K562 (cell line): ENCODE data around the gene ANTXRL. TPM values are rescaled to one million over a fixed set of nuclear protein-coding genes. Genes with fewer than 3 reads are reported as not detected.

Experiments
- ATAC-seq: fragments of 200-7000 bp; cut with Tn5 transposase; 3 replicates; pipeline ENCODE4 v1.9.1; 2020; ENCODE audit warnings: moderate library complexity
- BruUV-seq: library from RNA; stranded (reverse); fragments of 400-500 nt; replicated peaks from 2 replicates; lab custom pipeline; 2021; lab: Mats Ljungman, UMichigan
- CTCF ChIA-PET: fragments of 300-600 bp; formaldehyde crosslinking; extraction: SDS; loops from one replicate; lab custom pipeline; 2021; ENCODE audit warnings: low intra/inter-chr PET ratio; lab: Yijun Ruan, JAX
- POLR2A ChIA-PET: fragments of 300-600, 350-650 bp; sonication (Branson Sonifier 250); formaldehyde crosslinking; extraction: SDS; loops from one replicate; lab custom pipeline; 2021; ENCODE audit warnings: antibody characterized with exemption, inconsistent platforms; lab: Yijun Ruan, JAX
- DNase-seq, 4 experiments: peaks; one replicate each; pipeline versions ENCODE4 v3.0.0 to v3.0.0-alpha.2; 2011 to 2018; ENCODE audit warnings: low spot score in 3 of 4, mixed read lengths in 3 of 4; ENCODE audit errors: extremely low read depth in 1 of 4
- FAIRE-seq: peaks from 2 replicates; lab custom pipeline; 2011; peaks lifted over from hg19 to GRCh38; lab: Jason Lieb, UNC
- H2AFZ ChIP-seq: 2 replicates; pipeline ENCODE4 v1.6.0; 2011; ENCODE audit warnings: low read depth, low read length, control low read depth, inconsistent platforms
- H3K27ac ChIP-seq: fragments of 200-600 bp; 3 replicates; pipeline ENCODE4 v1.8.0; 2011; ENCODE audit warnings: low read depth, mild to moderate bottlenecking, control low read depth, inconsistent platforms, low read length, moderate library complexity, mixed read lengths; ENCODE audit errors: extremely low read depth
- H3K27me3 ChIP-seq, 2 experiments: fragments of 300-600 bp in 1 of 2; 2 replicates in 1 of 2; 3 replicates in 1 of 2; pipeline versions ENCODE4 v1.6.0 to v1.8.0; 2011; ENCODE audit warnings: inconsistent platforms in 2 of 2, low read length in 2 of 2, mild to moderate bottlenecking in 1 of 2, mixed read lengths in 1 of 2, moderate library complexity in 1 of 2; ENCODE audit not compliant: control insufficient read depth in 2 of 2, insufficient read depth in 2 of 2
- H3K36me3 ChIP-seq: fragments of 300-600 bp; 3 replicates; pipeline ENCODE4 v1.8.0; 2011; ENCODE audit warnings: mild to moderate bottlenecking, low read length, inconsistent platforms; ENCODE audit not compliant: control insufficient read depth, insufficient read depth
- H3K4me1 ChIP-seq, 2 experiments: fragments of 200-600 bp in 1 of 2; replicated peaks in 1 of 2; 2 replicates in 1 of 2; 3 replicates in 1 of 2; pipeline versions ENCODE4 v1.5.1 to v1.8.0; 2011; ENCODE audit warnings: inconsistent platforms in 2 of 2, low read length in 2 of 2, mild to moderate bottlenecking in 1 of 2, mixed read lengths in 1 of 2, moderate library complexity in 1 of 2; ENCODE audit not compliant: control insufficient read depth in 2 of 2, insufficient read depth in 2 of 2
- H3K4me2 ChIP-seq: 2 replicates; pipeline ENCODE4 v1.6.1; 2011; ENCODE audit warnings: low read length, control low read depth, inconsistent platforms, mixed read lengths; ENCODE audit not compliant: insufficient read depth
- H3K4me3 ChIP-seq: fragments of 200-600 bp; sonication (generic), shearing (Covaris generic); 2 replicates; pipeline ENCODE4 v1.5.1; 2016; ENCODE audit warnings: control low read depth, inconsistent platforms
- H3K79me2 ChIP-seq: fragments of 200-600 bp; 3 replicates; pipeline ENCODE4 v1.8.0; 2011; ENCODE audit warnings: low read length, inconsistent platforms; ENCODE audit not compliant: control insufficient read depth, insufficient read depth
- H3K9ac ChIP-seq, 2 experiments: 2 replicates each; pipeline versions ENCODE4 v1.6.0 to v1.6.1; 2011; ENCODE audit warnings: low read depth in 2 of 2, low read length in 2 of 2, control low read depth in 1 of 2, inconsistent platforms in 1 of 2, mild to moderate bottlenecking in 1 of 2, mixed read lengths in 1 of 2; ENCODE audit not compliant: insufficient read depth in 1 of 2
- H3K9me1 ChIP-seq: one replicate; pipeline ENCODE4 v1.6.0; 2011; ENCODE audit warnings: inconsistent platforms, mild to moderate bottlenecking, low read length, moderate library complexity; ENCODE audit not compliant: control insufficient read depth, insufficient read depth
- H3K9me3 ChIP-seq: replicated peaks from 2 replicates; pipeline ENCODE4 v1.5.1; 2011; ENCODE audit warnings: low read depth, low read length, inconsistent platforms; ENCODE audit not compliant: control insufficient read depth, insufficient read depth
- H4K20me1 ChIP-seq: replicated peaks from 2 replicates; pipeline ENCODE4 v1.6.1; 2011; ENCODE audit warnings: low read length, inconsistent platforms, mixed read lengths; ENCODE audit not compliant: control insufficient read depth, insufficient read depth
- ETV5 ChIP-seq: sonication (generic); formaldehyde crosslinking; IDR thresholded peaks from 2 replicates; pipeline ENCODE4 v1.4.0; 2020; ENCODE audit warnings: low read depth, mild to moderate bottlenecking, missing genetic modification reagents
- FIP1L1 ChIP-seq: fragments of 200-400 bp; formaldehyde crosslinking; IDR thresholded peaks from 2 replicates; pipeline ENCODE4 v1.6.1; 2018; ENCODE audit warnings: mild to moderate bottlenecking, low read depth, low read length; ENCODE audit not compliant: poor library complexity, severe bottlenecking
- FOXA3 ChIP-seq, 2 experiments: fragments of 450-650 bp in 1 of 2; sonication (generic) in 1 of 2; formaldehyde crosslinking; IDR thresholded peaks in 1 of 2; conservative IDR thresholded peaks in 1 of 2; 2 replicates each; pipeline versions ENCODE4 v1.4.0 to v1.8.0; 2020 to 2022; ENCODE audit warnings: mild to moderate bottlenecking in 2 of 2, missing genetic modification reagents in 1 of 2
- FOXK2 ChIP-seq, 2 experiments: fragments of 450-650 bp; IDR thresholded peaks in 1 of 2; conservative IDR thresholded peaks in 1 of 2; 2 replicates each; pipeline ENCODE4 v1.6.1; 2016; ENCODE audit warnings: low read depth in 2 of 2, mild to moderate bottlenecking in 1 of 2
- GTF2E2 ChIP-seq: fragments of 200-800 bp; sonication (Bioruptor generic); IDR thresholded peaks from 2 replicates; pipeline ENCODE4 v1.6.1; 2016; ENCODE audit warnings: missing genetic modification characterization, missing compliant biosample characterization
- JUN ChIP-seq, 2 experiments: sonication (generic) in 1 of 2; formaldehyde crosslinking in 1 of 2; IDR thresholded peaks; 2 replicates each; pipeline versions ENCODE4 v1.6.1 to v1.8.0; 2012 to 2022; ENCODE audit warnings: borderline replicate concordance in 2 of 2, mild to moderate bottlenecking in 2 of 2, improper control_type of control experiment in 1 of 2, low read depth in 1 of 2, low read length in 1 of 2, missing genetic modification reagents in 1 of 2
- NFATC3 ChIP-seq: fragments of 450-650 bp; IDR thresholded peaks from 2 replicates; pipeline ENCODE4 v1.6.1; 2017; ENCODE audit warnings: mild to moderate bottlenecking
- POLR2B ChIP-seq: fragments of 450-650 bp; IDR thresholded peaks from 2 replicates; pipeline ENCODE4 v1.6.1; 2018; ENCODE audit warnings: low read depth; ENCODE audit not compliant: partially characterized antibody
- SOX6 ChIP-seq: fragments of 450-650 bp; IDR thresholded peaks from 2 replicates; pipeline ENCODE4 v1.6.1; 2014; ENCODE audit warnings: mild to moderate bottlenecking
- SPI1 ChIP-seq: IDR thresholded peaks from 2 replicates; pipeline ENCODE4 v1.6.1; 2011; ENCODE audit warnings: low read depth, low read length, control low read depth, borderline replicate concordance
- ZBTB2 ChIP-seq: fragments of 450-650 bp; IDR thresholded peaks from 2 replicates; pipeline ENCODE4 v1.6.1; 2016; ENCODE audit warnings: antibody characterized with exemption
- ZNF165 ChIP-seq: fragments of 250-450 bp; sonication (Bioruptor Pico); IDR thresholded peaks from 2 replicates; pipeline ENCODE4 v1.4.0; 2020; ENCODE audit warnings: borderline replicate concordance
- ZNF717 ChIP-seq: fragments of 250-450 bp; sonication (Bioruptor Pico); IDR thresholded peaks from 2 replicates; pipeline ENCODE4 v1.5.0; 2021
- ZNF75A ChIP-seq: fragments of 450-650 bp; formaldehyde crosslinking; IDR thresholded peaks from 2 replicates; pipeline ENCODE4 v1.4.0; 2020; ENCODE audit warnings: mild to moderate bottlenecking
- ZNF764 ChIP-seq: fragments of 250-450 bp; sonication (Bioruptor Pico); IDR thresholded peaks from 2 replicates; pipeline ENCODE4 v1.4.0; 2020; ENCODE audit warnings: low read depth, mild to moderate bottlenecking, moderate library complexity
- ZSCAN32 ChIP-seq: fragments of 450-650 bp; formaldehyde crosslinking; IDR thresholded peaks from 2 replicates; pipeline ENCODE4 v1.4.0; 2020; ENCODE audit warnings: mild to moderate bottlenecking, moderate library complexity
- WGBS: fragments of 100-300 bp; shearing (Covaris generic); methylation state at CpG from one replicate; pipeline ENCODE4 v1.1.6; 2016; ENCODE audit warnings: low coverage, mixed read lengths; ENCODE audit not compliant: insufficient coverage; ENCODE audit errors: missing lambda C conversion rate; 5-methylcytosine and 5-hydroxymethylcytosine counted together
- in situ Hi-C: fragments of 300-500 bp; cut with MboI; formaldehyde crosslinking; loops from 4 replicates; pipeline ENCODE4 v1.15.0; 2018; ENCODE audit warnings: inconsistent platforms, mixed read lengths
- intact Hi-C: fragments of 100-400 bp; cut with micrococcal nuclease; formaldehyde crosslinking; loops from 2 replicates; pipeline ENCODE4 v1.14.2; 2022
- polyA plus RNA-seq, 8 experiments: library from polyadenylated mRNA; depleted of rRNA in 4 of 8; stranded (reverse) in 5 of 8; unstranded in 3 of 8; fragments of >200 nt; fragmentation: Nextera tagmentation in 2 of 8; fragmentation: Illumina TruSeq in 1 of 8; extraction: Ambion mirVana in 2 of 8; extraction: Trizol in 1 of 8; gene quantifications; 2 replicates each; pipeline versions ENCODE4 v1.2.1 to v1.2.3, GENCODE V29; 2011 to 2014; ENCODE audit warnings: inconsistent platforms in 1 of 8, missing spikeins in 1 of 8
- total RNA-seq, 7 experiments: library from RNA; depleted of rRNA in 6 of 7; stranded (reverse); fragments of >200 nt in 6 of 7; fragmentation: Illumina TruSeq in 2 of 7; extraction: Trizol in 2 of 7; gene quantifications; 2 replicates each; pipeline versions ENCODE4 v1.2.1 to v1.2.3, GENCODE V29; 2011 to 2021; ENCODE audit warnings: low replicate concordance in 1 of 7

ANTXRL gene
- total and polyA plus RNA-seq, 9 of the 15 experiments (the other 6 are each of a cell fraction or from before 2014, with no cell fraction given) = not detected

- ChIA-PET POLR2A (interaction anchor here (1.0 to 1.3 kb wide), 2 partner anchors 13 to 14 kb away, joined by 3 read pairs; no protein-coding TSS in a partner anchor), CTCF (no interaction called here)
- no peak overlapping the region for H3K4me2 ChIP-seq
- H2AFZ ChIP-seq = no peak overlapping the region
- FAIRE-seq (no peak), ATAC-seq (no peak), DNase-seq (no peak)
- H3K9ac ChIP-seq = no peak overlapping the region
- 0% methylated on average over 6 of the region's 6 CpGs for WGBS
- H3K9me1 ChIP-seq = no peaks in the 10 kb centered on the region
- no peak overlapping the region for H3K27ac ChIP-seq
- no TSS peak for BruUV-seq
- 0 out of 5 replicates have a peak, but pooled peaks cover 0 to 3% of the 10 kb centered on the region in 2 experiments for H3K4me1 ChIP-seq
- H3K4me3 ChIP-seq = no peak overlapping the region
- no peaks in the 10 kb centered on the region for H3K79me2 ChIP-seq
- intact Hi-C loops (no loop called here), in situ Hi-C loops (no loop called here)
- H3K36me3 ChIP-seq = no peaks in the 10 kb centered on the region
- H3K9me3 ChIP-seq = no peaks in the 10 kb centered on the region
- H3K27me3 ChIP-seq = peaks cover 8 to 53% of the 10 kb centered on the region in 2 experiments
- 0 out of 2 replicates have a peak, but pooled peaks cover 6% of the 10 kb centered on the region for H4K20me1 ChIP-seq
- TF ChIP-seq SOX6 (no peak), SPI1 (no peak), POLR2B (no peak), ZSCAN32 (CRISPR knock-in tag) (no peak), NFATC3 (no peak), ETV5 (no peak), ZNF75A (CRISPR knock-in tag) (no peak), JUN (IDR thresholded peaks at IDR 0.05; ENCODE audit: borderline replicate concordance, low read depth, low read length) (no peak), JUN (CRISPR knock-in tag; IDR thresholded peaks at IDR 0.05; ENCODE audit: borderline replicate concordance) (no peak), FOXA3 (CRISPR knock-in tag; conservative IDR thresholded peaks at IDR 0.05 in 1 of 2, IDR thresholded peaks at IDR 0.05 in 1 of 2) (no peak), FOXK2 (conservative IDR thresholded peaks at IDR 0.05 in 1 of 2, IDR thresholded peaks at IDR 0.05 in 1 of 2; ENCODE audit: low read depth in 2 of 2) (no peak), GTF2E2 (tag) (no peak), ZNF165 (no peak), ZNF764 (CRISPR knock-in tag) (no peak), ZBTB2 (no peak), FIP1L1 (no peak), ZNF717 (CRISPR knock-in tag) (no peak)
These were observed 32.8 kb upstream of the ANTXRL start for GRCh38 chr10:46254007-46254383.
